Measurements from ENCODE around the gene NCF4. TPM values are rescaled to one million over a fixed set of nuclear protein-coding genes. Genes with fewer than 3 reads are reported as not detected.

The NCF4 gene
- polyA plus RNA-seq, 2 donors: 4.2 to 7.0 TPM

DNA sequence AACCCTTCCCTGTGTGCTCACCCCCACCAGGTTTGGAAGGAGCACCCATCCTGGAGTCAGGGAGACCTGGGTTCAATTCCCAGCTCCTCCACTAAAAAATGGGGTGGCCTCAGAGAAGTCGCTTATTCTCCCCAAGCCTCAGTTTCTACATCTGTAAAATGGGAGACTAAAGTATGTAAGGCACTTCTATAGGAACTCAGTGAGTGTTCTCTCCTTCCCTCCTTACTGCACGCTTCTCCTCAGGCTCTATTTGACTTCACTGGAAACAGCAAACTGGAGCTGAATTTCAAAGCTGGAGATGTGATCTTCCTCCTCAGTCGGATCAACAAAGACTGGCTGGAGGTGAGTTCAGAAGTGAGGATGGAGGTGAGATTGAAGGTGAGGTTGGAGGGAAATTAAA is 11.3 kb downstream of the NCF4 start:
- no peak overlapping the region for H3K27ac ChIP-seq (ENCODE audit: low read depth in 2 of 2, low read length in 1 of 2)
- no peaks in the 10 kb centered on the region for H3K36me3 ChIP-seq (ENCODE audit: control insufficient read depth in 2 of 2, insufficient read depth in 2 of 2, low read length in 1 of 2)
- no peak overlapping the region for H3K4me3 ChIP-seq (ENCODE audit: low read depth in 1 of 2, low read length in 2 of 2)
- H3K9me3 ChIP-seq (ENCODE audit: control insufficient read depth in 2 of 2, insufficient read depth in 1 of 2, low read depth in 1 of 2, low read length in 1 of 2): no peaks in the 10 kb centered on the region
- H3K4me1 ChIP-seq (ENCODE audit: control insufficient read depth in 2 of 2, insufficient read depth in 2 of 2, low read length in 1 of 2): peaks cover 8 to 28% of the 10 kb centered on the region in 2 donors
- WGBS, 2 donors: 82 to 96% methylated on average over 3 of the region's 3 CpGs
- H3K27me3 ChIP-seq (ENCODE audit: control insufficient read depth in 1 of 2, insufficient read depth in 2 of 2, low read length in 2 of 2): no peaks in the 10 kb centered on the region

DNA sequence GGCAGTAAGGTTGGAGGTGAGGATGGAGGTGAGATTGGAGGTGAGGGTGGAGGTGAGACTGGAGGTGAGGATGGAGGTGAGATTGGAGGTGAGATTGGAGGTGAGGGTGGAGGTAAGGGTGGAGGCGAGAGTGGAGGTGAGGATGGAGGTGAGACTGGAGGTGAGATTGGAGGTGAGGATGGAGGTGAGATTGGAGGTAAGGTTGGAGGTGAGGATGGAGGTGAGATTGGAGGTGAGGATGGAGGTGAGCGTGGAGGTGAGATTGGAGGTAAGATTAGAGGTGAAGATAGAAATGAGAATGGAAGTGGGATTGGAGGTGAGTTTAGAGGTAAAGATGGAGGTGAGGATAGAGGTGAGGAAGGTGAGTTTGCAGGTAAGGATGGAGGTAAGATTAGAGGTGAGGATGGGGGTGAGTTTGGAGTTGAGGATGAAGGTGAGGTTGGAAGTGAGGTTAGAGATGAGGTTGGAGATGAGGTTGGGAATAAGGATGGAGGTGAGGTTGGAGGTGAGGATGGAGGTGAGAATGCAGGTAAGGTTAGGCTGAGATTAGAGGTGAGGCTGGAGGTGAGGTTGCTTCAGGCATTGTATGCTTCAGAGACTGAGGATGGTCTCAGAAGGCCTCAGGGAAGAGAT is 12.2 kb downstream of the NCF4 start:
- 95 to 98% methylated on average over 2 of the region's 2 CpGs for WGBS, 2 donors
- H3K4me3 ChIP-seq (ENCODE audit: low read depth in 1 of 2, low read length in 2 of 2): no peak overlapping the region
- H3K4me1 ChIP-seq (ENCODE audit: control insufficient read depth in 2 of 2, insufficient read depth in 2 of 2, low read length in 1 of 2): peaks cover 8 to 28% of the 10 kb centered on the region in 2 donors
- no peaks in the 10 kb centered on the region for H3K27me3 ChIP-seq (ENCODE audit: control insufficient read depth in 1 of 2, insufficient read depth in 2 of 2, low read length in 2 of 2)
- peak overlapping the region; percentile 75 to 79 for H3K27ac ChIP-seq (ENCODE audit: low read depth in 2 of 2, low read length in 1 of 2)
- no peaks in the 10 kb centered on the region for H3K36me3 ChIP-seq (ENCODE audit: control insufficient read depth in 2 of 2, insufficient read depth in 2 of 2, low read length in 1 of 2)
- H3K9me3 ChIP-seq (ENCODE audit: control insufficient read depth in 2 of 2, insufficient read depth in 1 of 2, low read depth in 1 of 2, low read length in 1 of 2): no peaks in the 10 kb centered on the region

- WGBS, 2 donors: 20 to 34% methylated on average over 6 of the region's 6 CpGs
- H3K27me3 ChIP-seq (ENCODE audit: control insufficient read depth in 1 of 2, insufficient read depth in 2 of 2, low read length in 2 of 2): no peaks in the 10 kb centered on the region
- no peak overlapping the region for H3K4me3 ChIP-seq (ENCODE audit: low read depth in 1 of 2, low read length in 2 of 2)
- H3K4me1 ChIP-seq (ENCODE audit: control insufficient read depth in 2 of 2, insufficient read depth in 2 of 2, low read length in 1 of 2): peaks cover 5 to 28% of the 10 kb centered on the region in 2 donors
- no peaks in the 10 kb centered on the region for H3K9me3 ChIP-seq (ENCODE audit: control insufficient read depth in 2 of 2, insufficient read depth in 1 of 2, low read depth in 1 of 2, low read length in 1 of 2)
- no peaks in the 10 kb centered on the region for H3K36me3 ChIP-seq (ENCODE audit: control insufficient read depth in 2 of 2, insufficient read depth in 2 of 2, low read length in 1 of 2)
- H3K27ac ChIP-seq (ENCODE audit: low read depth in 2 of 2, low read length in 1 of 2): peak overlapping the region; percentile 75 to 79
Measured at GRCh38 chr22:36873614-36874308, 13.0 kb downstream of the NCF4 start.

DNA sequence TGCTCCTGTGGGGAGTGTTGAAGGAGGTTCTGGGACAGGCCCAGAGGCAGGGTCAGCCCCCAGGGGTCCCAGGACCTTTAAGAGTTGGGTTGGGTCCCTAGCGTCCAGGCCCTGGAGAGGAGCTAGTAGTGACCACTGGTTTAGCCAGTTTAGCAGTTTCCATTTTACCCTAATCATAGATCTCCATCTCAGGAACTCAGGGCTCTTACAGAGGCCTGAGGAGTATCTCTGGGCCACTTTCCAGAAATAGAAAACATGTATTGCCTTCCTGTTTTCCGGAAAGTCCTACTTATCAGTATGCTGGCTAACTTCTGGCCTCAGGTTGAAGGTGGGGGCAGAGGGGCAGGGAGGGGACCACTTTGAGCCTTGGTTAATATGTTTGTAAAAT is 13.5 kb downstream of the NCF4 start:
- 60 to 77% methylated on average over 2 of the region's 2 CpGs for WGBS, 2 donors
- H3K27me3 ChIP-seq (ENCODE audit: control insufficient read depth in 1 of 2, insufficient read depth in 2 of 2, low read length in 2 of 2): no peaks in the 10 kb centered on the region

GRCh38 chr22:36874736-36875135 is 13.9 kb downstream of the NCF4 start:
- 78 to 82% methylated on average over 9 of the region's 9 CpGs for WGBS, 2 donors
- H3K27me3 ChIP-seq (ENCODE audit: control insufficient read depth in 1 of 2, insufficient read depth in 2 of 2, low read length in 2 of 2): no peaks in the 10 kb centered on the region
- no peak overlapping the region for H3K4me3 ChIP-seq (ENCODE audit: low read depth in 1 of 2, low read length in 2 of 2)
- peak overlapping the region; percentile 75 to 79 for H3K27ac ChIP-seq (ENCODE audit: low read depth in 2 of 2, low read length in 1 of 2)
- peaks cover 4 to 25% of the 10 kb centered on the region in 2 donors for H3K4me1 ChIP-seq (ENCODE audit: control insufficient read depth in 2 of 2, insufficient read depth in 2 of 2, low read length in 1 of 2)
- no peaks in the 10 kb centered on the region for H3K9me3 ChIP-seq (ENCODE audit: control insufficient read depth in 2 of 2, insufficient read depth in 1 of 2, low read depth in 1 of 2, low read length in 1 of 2)
- no peaks in the 10 kb centered on the region for H3K36me3 ChIP-seq (ENCODE audit: control insufficient read depth in 2 of 2, insufficient read depth in 2 of 2, low read length in 1 of 2)

More for the DNA sequence above, 13.5 kb downstream of the NCF4 start:
- H3K9me3 ChIP-seq (ENCODE audit: control insufficient read depth in 2 of 2, insufficient read depth in 1 of 2, low read depth in 1 of 2, low read length in 1 of 2): no peaks in the 10 kb centered on the region
- no peaks in the 10 kb centered on the region for H3K36me3 ChIP-seq (ENCODE audit: control insufficient read depth in 2 of 2, insufficient read depth in 2 of 2, low read length in 1 of 2)
- H3K4me3 ChIP-seq (ENCODE audit: low read depth in 1 of 2, low read length in 2 of 2): no peak overlapping the region
- peaks cover 4 to 28% of the 10 kb centered on the region in 2 donors for H3K4me1 ChIP-seq (ENCODE audit: control insufficient read depth in 2 of 2, insufficient read depth in 2 of 2, low read length in 1 of 2)
- peak overlapping the region; percentile 75 to 79 for H3K27ac ChIP-seq (ENCODE audit: low read depth in 2 of 2, low read length in 1 of 2)

DNA sequence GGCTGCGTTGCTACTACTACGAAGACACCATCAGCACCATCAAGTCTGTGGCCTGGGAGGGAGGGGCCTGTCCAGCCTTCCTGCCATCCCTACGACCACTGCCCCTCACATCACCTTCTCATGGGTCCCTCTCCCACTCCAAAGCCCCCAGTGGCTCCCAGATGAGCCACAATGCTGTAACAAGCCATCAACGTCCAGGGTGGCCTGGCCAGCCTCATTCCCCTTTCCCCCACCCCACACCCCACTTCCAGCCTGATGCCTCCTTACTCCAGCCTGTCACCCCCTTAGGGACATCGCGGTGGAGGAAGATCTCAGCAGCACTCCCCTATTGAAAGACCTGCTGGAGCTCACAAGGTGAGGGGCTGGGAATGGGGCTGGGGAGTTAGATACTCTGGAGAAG is 14.9 kb downstream of the NCF4 start:
- H3K4me1 ChIP-seq (ENCODE audit: control insufficient read depth in 2 of 2, insufficient read depth in 2 of 2, low read length in 1 of 2): peaks cover 4 to 22% of the 10 kb centered on the region in 2 donors
- no peak overlapping the region for H3K27ac ChIP-seq (ENCODE audit: low read depth in 2 of 2, low read length in 1 of 2)
- H3K4me3 ChIP-seq (ENCODE audit: low read depth in 1 of 2, low read length in 2 of 2): no peak overlapping the region
- H3K9me3 ChIP-seq (ENCODE audit: control insufficient read depth in 2 of 2, insufficient read depth in 1 of 2, low read depth in 1 of 2, low read length in 1 of 2): no peaks in the 10 kb centered on the region
- H3K36me3 ChIP-seq (ENCODE audit: control insufficient read depth in 2 of 2, insufficient read depth in 2 of 2, low read length in 1 of 2): no peaks in the 10 kb centered on the region
- H3K27me3 ChIP-seq (ENCODE audit: control insufficient read depth in 1 of 2, insufficient read depth in 2 of 2, low read length in 2 of 2): no peaks in the 10 kb centered on the region
- 68 to 89% methylated on average over 6 of the region's 6 CpGs for WGBS, 2 donors

- H3K36me3 ChIP-seq (ENCODE audit: control insufficient read depth in 2 of 2, insufficient read depth in 2 of 2, low read length in 1 of 2): no peaks in the 10 kb centered on the region
- H3K27me3 ChIP-seq (ENCODE audit: control insufficient read depth in 1 of 2, insufficient read depth in 2 of 2, low read length in 2 of 2): no peaks in the 10 kb centered on the region
- H3K9me3 ChIP-seq (ENCODE audit: control insufficient read depth in 2 of 2, insufficient read depth in 1 of 2, low read depth in 1 of 2, low read length in 1 of 2): no peaks in the 10 kb centered on the region
- WGBS, 2 donors: 75 to 87% methylated on average over 7 of the region's 7 CpGs
- H3K27ac ChIP-seq (ENCODE audit: low read depth in 2 of 2, low read length in 1 of 2): no peak overlapping the region
- H3K4me3 ChIP-seq (ENCODE audit: low read depth in 1 of 2, low read length in 2 of 2): no peak overlapping the region
- H3K4me1 ChIP-seq (ENCODE audit: control insufficient read depth in 2 of 2, insufficient read depth in 2 of 2, low read length in 1 of 2): no peaks in the 10 kb centered on the region
Measured at GRCh38 chr22:36879775-36880174, 19.0 kb downstream of the NCF4 start.

- no peaks in the 10 kb centered on the region for H3K36me3 ChIP-seq (ENCODE audit: control insufficient read depth in 2 of 2, insufficient read depth in 2 of 2, low read length in 1 of 2)
- H3K27ac ChIP-seq (ENCODE audit: low read depth in 2 of 2, low read length in 1 of 2): no peak overlapping the region
- WGBS, 2 donors: 66 to 74% methylated on average over 1 of the region's 1 CpG
- H3K27me3 ChIP-seq (ENCODE audit: control insufficient read depth in 1 of 2, insufficient read depth in 2 of 2, low read length in 2 of 2): no peaks in the 10 kb centered on the region
- H3K9me3 ChIP-seq (ENCODE audit: control insufficient read depth in 2 of 2, insufficient read depth in 1 of 2, low read depth in 1 of 2, low read length in 1 of 2): no peaks in the 10 kb centered on the region
- no peak overlapping the region for H3K4me3 ChIP-seq (ENCODE audit: low read depth in 1 of 2, low read length in 2 of 2)
- H3K4me1 ChIP-seq (ENCODE audit: control insufficient read depth in 2 of 2, insufficient read depth in 2 of 2, low read length in 1 of 2): peaks cover 0 to 2% of the 10 kb centered on the region in 2 donors
Measured at GRCh38 chr22:36881504-36882245, 20.9 kb downstream of the NCF4 start.

GRCh38 chr22:36884349-36885158 is 23.7 kb downstream of the NCF4 start:
- H3K36me3 ChIP-seq (ENCODE audit: control insufficient read depth in 2 of 2, insufficient read depth in 2 of 2, low read length in 1 of 2): no peaks in the 10 kb centered on the region
- no peaks in the 10 kb centered on the region for H3K27me3 ChIP-seq (ENCODE audit: control insufficient read depth in 1 of 2, insufficient read depth in 2 of 2, low read length in 2 of 2)
- no peak overlapping the region for H3K4me3 ChIP-seq (ENCODE audit: low read depth in 1 of 2, low read length in 2 of 2)
- no peaks in the 10 kb centered on the region for H3K9me3 ChIP-seq (ENCODE audit: control insufficient read depth in 2 of 2, insufficient read depth in 1 of 2, low read depth in 1 of 2, low read length in 1 of 2)
- WGBS, 2 donors: 60 to 61% methylated on average over 5 of the region's 5 CpGs
- H3K27ac ChIP-seq (ENCODE audit: low read depth in 2 of 2, low read length in 1 of 2): no peak overlapping the region
- H3K4me1 ChIP-seq (ENCODE audit: control insufficient read depth in 2 of 2, insufficient read depth in 2 of 2, low read length in 1 of 2): peaks cover 0 to 2% of the 10 kb centered on the region in 2 donors
